Endodermal cell (in vitro differentiated cells): Measurements from ENCODE around the gene NRP1. TPM values are rescaled to one million over a fixed set of nuclear protein-coding genes. Genes with fewer than 3 reads are reported as not detected.

ENCODE experiments used
- DNase-seq: peaks from one replicate; pipeline ENCODE4 v3.0.0-alpha.2; 2017
- H3K27ac ChIP-seq: 2 replicates; pipeline ENCODE4 v1.5.1; 2013; ENCODE audit warnings: mild to moderate bottlenecking, low read depth, low read length, moderate library complexity
- H3K27me3 ChIP-seq: 2 replicates; pipeline ENCODE4 v1.6.1; 2013; ENCODE audit warnings: mild to moderate bottlenecking, low read length, moderate library complexity; ENCODE audit not compliant: insufficient read depth, control insufficient read depth, poor library complexity, severe bottlenecking
- H3K36me3 ChIP-seq: 2 replicates; pipeline ENCODE4 v1.7.0; 2013; ENCODE audit warnings: mild to moderate bottlenecking, low read length, moderate library complexity; ENCODE audit not compliant: control insufficient read depth, insufficient read depth
- H3K4me1 ChIP-seq: one replicate; pipeline ENCODE4 v1.7.0; 2013; ENCODE audit warnings: low read length; ENCODE audit not compliant: control insufficient read depth, insufficient read depth
- H3K4me3 ChIP-seq: 2 replicates; pipeline ENCODE4 v1.5.1; 2013; ENCODE audit warnings: mild to moderate bottlenecking, low read length, moderate library complexity
- H3K9ac ChIP-seq: 2 replicates; pipeline ENCODE4 v1.6.1; 2013; ENCODE audit warnings: mild to moderate bottlenecking, low read length, moderate library complexity; ENCODE audit not compliant: poor library complexity, severe bottlenecking; ENCODE audit errors: extremely low read depth
- H3K9me3 ChIP-seq: 2 replicates; pipeline ENCODE4 v1.6.1; 2013; ENCODE audit warnings: mild to moderate bottlenecking, low read length, moderate library complexity; ENCODE audit not compliant: control insufficient read depth
- H3K27ac Mint-ChIP-seq: 2 replicates; pipeline ENCODE4 v1.8.0; 2020; ENCODE audit warnings: mixed read lengths
- H3K27me3 Mint-ChIP-seq: 2 replicates; pipeline ENCODE4 v1.8.0; 2021; ENCODE audit warnings: mild to moderate bottlenecking, mixed read lengths; ENCODE audit not compliant: insufficient read depth
- H3K36me3 Mint-ChIP-seq: 2 replicates; pipeline ENCODE4 v1.8.0; 2020; ENCODE audit warnings: low read depth, mixed read lengths
- H3K4me1 Mint-ChIP-seq: 2 replicates; pipeline ENCODE4 v1.8.0; 2020; ENCODE audit warnings: mixed read lengths
- H3K4me3 Mint-ChIP-seq: 2 replicates; pipeline ENCODE4 v1.8.0; 2020; ENCODE audit warnings: mild to moderate bottlenecking, moderate library complexity, mixed read lengths
- H3K9me3 Mint-ChIP-seq: 2 replicates; pipeline ENCODE4 v1.8.0; 2020; ENCODE audit warnings: mild to moderate bottlenecking, mixed read lengths
- WGBS, 2 experiments: methylation state at CpG; one replicate each; pipeline versions ENCODE4 v1.1.5 to v1.1.7; 2013; ENCODE audit warnings: missing lambda C conversion rate in 2 of 2, mixed read lengths in 1 of 2; ENCODE audit not compliant: insufficient coverage in 1 of 2, insufficient read length in 1 of 2; 5-methylcytosine and 5-hydroxymethylcytosine counted together
- total RNA-seq, 2 donors: library from RNA; stranded (reverse); fragmentation: NEBNext Ultra II Directional in 1 of 2; extraction: Animal tissue kit (Norgen Biotek cat#: 25700) in 1 of 2; gene quantifications; 2 replicates in 1 of 2; 3 replicates in 1 of 2; pipeline ENCODE4 v1.2.1, GENCODE V29; 2021
- TF ChIP-seq, protein P1 (sequence below): fragments of 200-600 bp; sonication (generic); conservative IDR thresholded peaks from 2 replicates; pipeline ENCODE4 v1.5.0; 2021; ENCODE audit warnings: antibody characterized with exemption, mild to moderate bottlenecking

NRP1 gene
- total RNA-seq, 2 donors from 2014 or later, result 20.7 to 30.6 TPM

DNA sequence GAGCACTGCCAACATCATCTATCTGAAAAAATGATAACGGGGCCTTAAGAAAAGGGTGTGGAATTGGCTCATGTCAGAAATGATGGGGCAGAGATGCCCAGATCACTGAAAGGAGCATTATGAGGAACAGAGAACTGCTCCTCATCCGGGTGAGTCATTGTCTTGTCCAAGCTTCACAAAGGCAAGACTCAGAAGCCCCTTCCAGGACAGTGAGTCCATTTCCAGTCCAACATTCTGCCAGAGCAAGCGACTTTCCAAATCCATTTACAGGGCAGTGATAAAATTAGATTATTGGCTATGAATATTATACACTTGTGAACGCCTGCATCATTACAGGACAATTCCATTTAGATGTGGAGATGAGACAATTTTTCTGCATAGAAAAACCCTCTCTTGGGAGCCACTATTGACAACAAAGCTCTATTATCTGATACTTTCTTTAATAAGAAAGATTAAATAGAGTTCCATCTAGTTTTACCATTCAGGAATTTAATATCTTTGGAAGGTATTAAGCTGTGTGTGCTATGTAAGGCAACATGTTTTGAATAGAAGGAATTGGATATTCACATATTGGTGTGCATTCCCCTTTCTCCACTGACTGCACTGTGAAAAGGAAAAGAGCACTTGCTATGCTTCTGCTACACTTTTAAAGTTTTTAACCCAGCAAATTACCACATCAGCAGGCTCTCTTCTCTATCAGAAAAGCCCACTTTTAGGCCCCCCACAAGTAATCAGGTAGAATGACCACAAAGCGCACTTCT, 159.6 kb downstream of the NRP1 start:
- Histone ChIP-seq H3K9me3 (no peaks in the 10 kb centered on the region), H3K27ac (no peak overlapping the region), H3K27me3 (no peaks in the 10 kb centered on the region), H3K4me3 (no peak overlapping the region), H3K9ac (no peak overlapping the region), H3K4me1 (peaks cover 6% of the 10 kb centered on the region), H3K36me3 (peaks cover 10% of the 10 kb centered on the region)
- TF ChIP-seq, protein P1, sequence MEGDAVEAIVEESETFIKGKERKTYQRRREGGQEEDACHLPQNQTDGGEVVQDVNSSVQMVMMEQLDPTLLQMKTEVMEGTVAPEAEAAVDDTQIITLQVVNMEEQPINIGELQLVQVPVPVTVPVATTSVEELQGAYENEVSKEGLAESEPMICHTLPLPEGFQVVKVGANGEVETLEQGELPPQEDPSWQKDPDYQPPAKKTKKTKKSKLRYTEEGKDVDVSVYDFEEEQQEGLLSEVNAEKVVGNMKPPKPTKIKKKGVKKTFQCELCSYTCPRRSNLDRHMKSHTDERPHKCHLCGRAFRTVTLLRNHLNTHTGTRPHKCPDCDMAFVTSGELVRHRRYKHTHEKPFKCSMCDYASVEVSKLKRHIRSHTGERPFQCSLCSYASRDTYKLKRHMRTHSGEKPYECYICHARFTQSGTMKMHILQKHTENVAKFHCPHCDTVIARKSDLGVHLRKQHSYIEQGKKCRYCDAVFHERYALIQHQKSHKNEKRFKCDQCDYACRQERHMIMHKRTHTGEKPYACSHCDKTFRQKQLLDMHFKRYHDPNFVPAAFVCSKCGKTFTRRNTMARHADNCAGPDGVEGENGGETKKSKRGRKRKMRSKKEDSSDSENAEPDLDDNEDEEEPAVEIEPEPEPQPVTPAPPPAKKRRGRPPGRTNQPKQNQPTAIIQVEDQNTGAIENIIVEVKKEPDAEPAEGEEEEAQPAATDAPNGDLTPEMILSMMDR, result no peak
- peaks cover under 1% of the 10 kb centered on the region for H3K36me3 Mint-ChIP-seq
- no peak overlapping the region for H3K27ac Mint-ChIP-seq
- H3K27me3 Mint-ChIP-seq, result no peaks in the 10 kb centered on the region
- H3K9me3 Mint-ChIP-seq, result no peaks in the 10 kb centered on the region
- DNase-seq, result peak; percentile 13
- H3K4me1 Mint-ChIP-seq, result peaks cover 6% of the 10 kb centered on the region
- H3K4me3 Mint-ChIP-seq, result no peak overlapping the region
- 85 to 87% methylated on average over 4 to 5 of the region's 5 CpGs for WGBS, 2 experiments

DNA sequence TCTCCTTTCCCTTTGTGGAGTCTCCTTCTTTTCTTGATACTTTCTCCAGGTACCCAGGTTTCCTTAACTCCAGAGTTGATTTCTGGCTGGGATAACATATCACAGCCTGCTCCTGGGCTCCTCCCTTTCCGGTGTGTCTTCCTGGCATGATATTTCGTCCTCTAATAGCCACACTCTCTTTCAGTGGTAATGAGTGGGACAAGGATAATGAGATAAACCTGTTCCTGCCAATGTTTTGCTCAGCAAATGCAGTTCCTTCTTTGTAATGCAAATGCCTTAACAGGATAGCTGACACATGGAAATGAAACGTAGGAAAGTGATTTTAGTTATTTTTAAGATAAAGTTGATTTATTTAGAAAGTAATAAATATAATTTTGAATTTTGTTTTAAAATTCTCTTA, 168.6 kb downstream of the NRP1 start:
- Mint-ChIP-seq H3K27me3 (no peaks in the 10 kb centered on the region), H3K4me3 (no peak overlapping the region), H3K9me3 (no peaks in the 10 kb centered on the region), H3K27ac (no peak overlapping the region), H3K36me3 (no peaks in the 10 kb centered on the region), H3K4me1 (peaks cover 17% of the 10 kb centered on the region)
- no peak for DNase-seq
- 52% methylated on average over 3 of the region's 3 CpGs; no CpG with 5 or more reads in 1 of the 2 experiments for WGBS, 2 experiments
- H3K9me3 ChIP-seq, result no peaks in the 10 kb centered on the region
- no peaks in the 10 kb centered on the region for H3K27me3 ChIP-seq
- no peak overlapping the region for H3K4me3 ChIP-seq
- H3K27ac ChIP-seq, result no peak overlapping the region
- H3K4me1 ChIP-seq, result no peaks in the 10 kb centered on the region
- TF ChIP-seq, protein P1, result no peak
- no peaks in the 10 kb centered on the region for H3K36me3 ChIP-seq
- H3K9ac ChIP-seq, result no peak overlapping the region

DNA sequence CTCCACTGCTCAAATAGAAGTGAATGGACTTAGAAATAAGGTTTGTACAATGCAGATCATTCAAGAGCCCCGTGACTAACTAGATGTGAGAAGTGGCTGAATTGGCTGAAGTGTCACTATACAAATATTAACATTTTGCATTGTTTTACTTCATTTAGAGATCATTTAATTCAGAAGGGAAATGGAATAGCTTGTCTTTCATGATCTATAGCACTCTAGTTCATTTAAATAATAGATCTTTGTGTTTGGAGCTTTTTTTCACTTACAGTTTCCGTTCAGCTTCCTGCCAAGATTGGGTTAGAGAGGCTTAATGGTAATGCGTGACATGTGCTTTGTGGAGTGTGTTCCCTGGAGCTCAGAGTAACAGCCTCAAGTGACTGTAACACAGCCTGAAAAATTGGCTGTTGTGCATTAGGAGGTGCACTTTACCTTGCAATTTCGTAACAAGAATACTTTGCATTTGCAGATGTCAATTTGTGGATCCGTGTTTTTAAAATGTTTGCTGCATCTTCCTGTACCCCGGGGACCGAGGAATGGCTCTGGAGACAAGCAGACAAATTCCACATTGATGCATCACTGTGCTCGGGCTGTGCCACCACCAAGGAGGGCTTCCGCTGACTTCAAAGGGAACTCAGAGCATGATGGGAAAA, 170.3 kb downstream of the NRP1 start:
- Mint-ChIP-seq H3K27me3 (no peaks in the 10 kb centered on the region), H3K9me3 (no peaks in the 10 kb centered on the region), H3K27ac (no peak overlapping the region), H3K4me3 (no peak overlapping the region), H3K4me1 (peaks cover 27% of the 10 kb centered on the region), H3K36me3 (no peaks in the 10 kb centered on the region)
- peak; percentile 45 for DNase-seq
- H3K27me3 ChIP-seq, result no peaks in the 10 kb centered on the region
- no peaks in the 10 kb centered on the region for H3K36me3 ChIP-seq
- H3K9me3 ChIP-seq, result no peaks in the 10 kb centered on the region
- no peak overlapping the region for H3K27ac ChIP-seq
- TF ChIP-seq, protein P1, result no peak
- no peak overlapping the region for H3K4me3 ChIP-seq
- 75 to 76% methylated on average over 6 to 9 of the region's 9 CpGs for WGBS, 2 experiments
- no peak overlapping the region for H3K9ac ChIP-seq
- peaks cover 3% of the 10 kb centered on the region for H3K4me1 ChIP-seq
